GM23248 (cell line): ENCODE measurements around the gene MAP3K12. TPM values are rescaled to one million over a fixed set of nuclear protein-coding genes. Genes with fewer than 3 reads are reported as not detected.

Experiments
- DNase-seq: peaks from one replicate; pipeline ENCODE4 v3.0.0-alpha.2; 2015
- H2AFZ ChIP-seq: fragments of 200-600 bp; sonication (generic); 2 replicates; pipeline ENCODE4 v1.6.1; 2016; ENCODE audit warnings: antibody characterized with exemption
- H3F3A ChIP-seq: fragments of 200-600 bp; sonication (generic); 2 replicates; pipeline ENCODE4 v1.6.1; 2016; ENCODE audit warnings: mild to moderate bottlenecking, antibody characterized with exemption, mixed run types; ENCODE audit not compliant: insufficient read depth
- H3K27ac ChIP-seq: fragments of 200-600 bp; sonication (generic); 2 replicates; pipeline ENCODE4 v1.5.1; 2016; ENCODE audit warnings: mild to moderate bottlenecking
- H3K27me3 ChIP-seq: fragments of 200-600 bp; sonication (generic); replicated peaks from 2 replicates; pipeline ENCODE4 v1.6.1; 2016; ENCODE audit warnings: mild to moderate bottlenecking; ENCODE audit not compliant: insufficient read depth
- H3K36me3 ChIP-seq: fragments of 200-600 bp; sonication (generic); 2 replicates; pipeline ENCODE4 v1.6.1; 2016; ENCODE audit warnings: low read depth, mild to moderate bottlenecking
- H3K4me1 ChIP-seq: fragments of 200-600 bp; sonication (generic); 2 replicates; pipeline ENCODE4 v1.6.1; 2016; ENCODE audit warnings: mild to moderate bottlenecking; ENCODE audit not compliant: insufficient read depth
- H3K4me2 ChIP-seq: fragments of 200-600 bp; sonication (generic); one replicate; pipeline ENCODE4 v1.6.1; 2016; ENCODE audit warnings: mild to moderate bottlenecking; ENCODE audit not compliant: unreplicated experiment
- H3K4me3 ChIP-seq: fragments of 200-600 bp; sonication (generic); 2 replicates; pipeline ENCODE4 v1.5.1; 2016; ENCODE audit warnings: mild to moderate bottlenecking
- H3K79me2 ChIP-seq: fragments of 200-600 bp; sonication (generic); 2 replicates; pipeline ENCODE4 v1.6.1; 2016; ENCODE audit warnings: mild to moderate bottlenecking; ENCODE audit not compliant: insufficient read depth
- H3K9ac ChIP-seq: fragments of 200-600 bp; sonication (generic); 2 replicates; pipeline ENCODE4 v1.6.1; 2016; ENCODE audit warnings: mild to moderate bottlenecking
- H3K9me2 ChIP-seq: fragments of 200-600 bp; sonication (generic); 2 replicates; pipeline ENCODE4 v1.6.1; 2016; ENCODE audit warnings: mixed run types, mild to moderate bottlenecking, moderate library complexity; ENCODE audit not compliant: insufficient read depth
- H3K9me3 ChIP-seq: fragments of 200-600 bp; sonication (generic); one replicate; pipeline ENCODE4 v1.6.1; 2017; ENCODE audit warnings: low read depth
- H4K20me1 ChIP-seq: fragments of 200-600 bp; sonication (generic); 2 replicates; pipeline ENCODE4 v1.6.0; 2016; ENCODE audit not compliant: insufficient read depth
- EZH2 ChIP-seq: fragments of 200-600 bp; sonication (generic); IDR thresholded peaks from 2 replicates; pipeline ENCODE4 v1.6.1; 2018; ENCODE audit warnings: antibody characterized with exemption, mild to moderate bottlenecking; ENCODE audit not compliant: insufficient read depth, poor library complexity, severe bottlenecking
- EZH2phosphoT487 ChIP-seq: fragments of 200-600 bp; sonication (generic); IDR thresholded peaks from 2 replicates; pipeline ENCODE4 v1.6.1; 2018; ENCODE audit warnings: antibody characterized with exemption, moderate library complexity, mild to moderate bottlenecking, low read depth; ENCODE audit not compliant: insufficient read depth
- WGBS, 2 experiments: methylation state at CpG; one replicate each; pipeline ENCODE4 v1.1.6; 2015 to 2017; ENCODE audit warnings: low lambda C conversion rate in 2 of 2, low coverage in 1 of 2; ENCODE audit errors: missing lambda C conversion rate in 2 of 2; 5-methylcytosine and 5-hydroxymethylcytosine counted together
- in situ Hi-C: fragments of 300-500 bp; cut with MboI; formaldehyde crosslinking; loops from 2 replicates; pipeline ENCODE4 v1.15.0; 2020
- polyA plus RNA-seq: library from polyadenylated mRNA; unstranded; fragments of >200 nt; fragmentation: Nextera tagmentation; extraction: Ambion mirVana; gene quantifications from 2 replicates; pipeline ENCODE4 v1.2.1, GENCODE V29; 2016
- total RNA-seq: library from RNA; depleted of rRNA; stranded (reverse); fragments of >200 nt; shearing (Covaris generic); gene quantifications from 2 replicates; pipeline ENCODE4 v1.2.3, GENCODE V29; 2014

The MAP3K12 gene
- total and polyA plus RNA-seq, 2 experiments from 2014 or later, result 8.7 to 37.4 TPM

- Histone ChIP-seq H3K36me3 (peaks cover 81% of the 10 kb centered on the region), H2AFZ (no peak overlapping the region), H3F3A (peaks cover 73% of the 10 kb centered on the region), H3K79me2 (peaks cover 96% of the 10 kb centered on the region), H3K4me3 (no peak overlapping the region), H3K4me2 (no peak overlapping the region), H3K9me3 (no peaks in the 10 kb centered on the region), H3K4me1 (peaks cover 14% of the 10 kb centered on the region), H3K9me2 (no peaks in the 10 kb centered on the region), H3K9ac (no peak overlapping the region), H4K20me1 (peaks cover 38% of the 10 kb centered on the region), H3K27me3 (no peaks in the 10 kb centered on the region), H3K27ac (no peak overlapping the region)
- WGBS, 2 experiments, result 73 to 76% methylated on average over 6 of the region's 6 CpGs
- DNase-seq, result no peak
- no peak for TF ChIP-seq EZH2
- no peak for TF ChIP-seq EZH2phosphoT487
- in situ Hi-C loops, result no loop called here
Measured at GRCh38 chr12:53456654-53457366, 42.4 kb downstream of the MAP3K12 start.

- H2AFZ ChIP-seq, result no peak overlapping the region
- no peaks in the 10 kb centered on the region for H3K9me2 ChIP-seq
- 76 to 79% methylated on average over 3 of the region's 3 CpGs for WGBS, 2 experiments
- peaks cover 60% of the 10 kb centered on the region for H3K36me3 ChIP-seq
- H3K9ac ChIP-seq, result peak overlapping the region; percentile 99
- H3K4me1 ChIP-seq, result peaks cover 14% of the 10 kb centered on the region
- TF ChIP-seq EZH2, result no peak
- TF ChIP-seq EZH2phosphoT487, result no peak
- peaks cover 30% of the 10 kb centered on the region for H4K20me1 ChIP-seq
- no peak for DNase-seq
- peak overlapping the region; percentile 88 for H3K4me2 ChIP-seq
- H3F3A ChIP-seq, result peaks cover 66% of the 10 kb centered on the region
- no peaks in the 10 kb centered on the region for H3K9me3 ChIP-seq
- in situ Hi-C loops, result no loop called here
- no peak overlapping the region for H3K27ac ChIP-seq
- H3K4me3 ChIP-seq, result peak overlapping the region; percentile 99
- H3K79me2 ChIP-seq, result peaks cover 75% of the 10 kb centered on the region
- H3K27me3 ChIP-seq, result no peaks in the 10 kb centered on the region
Measured at GRCh38 chr12:53454707-53455106, 44.6 kb downstream of the MAP3K12 start.

GRCh38 chr12:53453953-53454640, 45.2 kb downstream of the MAP3K12 start:
- peaks cover 14% of the 10 kb centered on the region for H3K4me1 ChIP-seq
- H3F3A ChIP-seq, result peaks cover 60% of the 10 kb centered on the region
- peak overlapping the region; percentile 92; the same call in 1 of the 2 replicates for H3K27ac ChIP-seq
- no peaks in the 10 kb centered on the region for H3K9me3 ChIP-seq
- H3K27me3 ChIP-seq, result no peaks in the 10 kb centered on the region
- peaks cover 30% of the 10 kb centered on the region for H4K20me1 ChIP-seq
- peak overlapping the region; percentile 99 for H3K4me3 ChIP-seq
- H3K36me3 ChIP-seq, result peaks cover 53% of the 10 kb centered on the region
- no peak overlapping the region for H2AFZ ChIP-seq
- peaks cover 69% of the 10 kb centered on the region for H3K79me2 ChIP-seq
- H3K9ac ChIP-seq, result peak overlapping the region; percentile 99
- TF ChIP-seq EZH2 (no peak), EZH2phosphoT487 (no peak)
- peak overlapping the region; percentile 88 for H3K4me2 ChIP-seq
- H3K9me2 ChIP-seq, result no peaks in the 10 kb centered on the region
- 33 to 38% methylated on average over 6 of the region's 6 CpGs for WGBS, 2 experiments
- in situ Hi-C loops, result no loop called here
- no peak for DNase-seq

- Histone ChIP-seq H3K4me2 (peak overlapping the region; percentile 88), H2AFZ (no peak overlapping the region), H3K27me3 (no peaks in the 10 kb centered on the region), H3K9me3 (no peaks in the 10 kb centered on the region), H3K36me3 (peaks cover 37% of the 10 kb centered on the region), H3K9ac (peak overlapping the region; percentile 99), H3K4me3 (peak overlapping the region; percentile 99), H3K79me2 (peaks cover 52% of the 10 kb centered on the region), H3K4me1 (peaks cover 14% of the 10 kb centered on the region), H4K20me1 (peaks cover 30% of the 10 kb centered on the region), H3K9me2 (no peaks in the 10 kb centered on the region), H3F3A (peaks cover 56% of the 10 kb centered on the region), H3K27ac (peak overlapping the region; percentile 92)
- WGBS, 2 experiments, result 1 to 2% methylated on average over 35 to 82 of the region's 82 CpGs
- TF ChIP-seq EZH2phosphoT487 (no peak), EZH2 (no peak)
- peak; percentile 92 for DNase-seq
- in situ Hi-C loops, result no loop called here
Measured at GRCh38 chr12:53452159-53453077, 46.8 kb downstream of the MAP3K12 start.
